H1 (cell line): ENCODE results near the gene CAMK2G.

Experiments used
- CHD2 ChIP-seq: IDR thresholded peaks from 2 replicates; pipeline ENCODE4 v1.6.1; 2012; ENCODE audit warnings: low read length, improper control_type of control experiment
- CTCF ChIP-seq, 3 experiments: IDR thresholded peaks; 1 replicate in 2 of 3; 2 replicates in 1 of 3; pipeline versions ENCODE4 v1.5.1 to v1.6.1; 2011; ENCODE audit warnings: low read length in 3 of 3, mild to moderate bottlenecking in 3 of 3, inconsistent platforms in 2 of 3, low read depth in 1 of 3, moderate library complexity in 1 of 3; ENCODE audit not compliant: insufficient read depth in 1 of 3; ENCODE audit errors: control extremely low read depth in 1 of 3
- EZH2 ChIP-seq: fragments of 200-600 bp; sonication (generic); IDR thresholded peaks from 2 replicates; pipeline ENCODE4 v1.7.1; 2012; ENCODE audit warnings: low read depth, mild to moderate bottlenecking, moderate library complexity, low read length, inconsistent platforms; ENCODE audit not compliant: severe bottlenecking
- POLR2AphosphoS5 ChIP-seq: IDR thresholded peaks from 2 replicates; pipeline ENCODE4 v1.6.1; 2011; ENCODE audit warnings: low read depth, low read length
- POU5F1 ChIP-seq: IDR thresholded peaks from 2 replicates; pipeline ENCODE4 v1.6.1; 2011; ENCODE audit warnings: low read depth, mild to moderate bottlenecking, low read length, moderate library complexity
- RAD21 ChIP-seq, 2 experiments: IDR thresholded peaks in 1 of 2; conservative IDR thresholded peaks in 1 of 2; 2 replicates each; pipeline ENCODE4 v1.6.1; 2011; ENCODE audit warnings: low read depth in 2 of 2, low read length in 2 of 2, improper control_type of control experiment in 1 of 2, inconsistent platforms in 1 of 2, mild to moderate bottlenecking in 1 of 2, moderate library complexity in 1 of 2
- RFX5 ChIP-seq: IDR thresholded peaks from 2 replicates; pipeline ENCODE4 v1.6.1; 2011; ENCODE audit warnings: low read depth, low read length, improper control_type of control experiment, borderline replicate concordance
- TAF1 ChIP-seq: IDR thresholded peaks from 2 replicates; pipeline ENCODE4 v1.6.1; 2011; ENCODE audit warnings: mild to moderate bottlenecking, low read depth, low read length
- TEAD4 ChIP-seq: IDR thresholded peaks from 2 replicates; pipeline ENCODE4 v1.6.1; 2012; ENCODE audit warnings: low read depth, low read length, inconsistent platforms, mixed read lengths
- ZNF274 ChIP-seq: IDR thresholded peaks from 2 replicates; pipeline ENCODE4 v1.7.0; 2012; ENCODE audit warnings: low read length, borderline replicate concordance; ENCODE audit errors: extremely low read depth
- TF ChIP-seq, protein P1 (sequence below): IDR thresholded peaks from 2 replicates; pipeline ENCODE4 v1.6.1; 2011; ENCODE audit warnings: low read depth, mild to moderate bottlenecking, low read length; ENCODE audit not compliant: insufficient read depth

- no peak for TF ChIP-seq CTCF (IDR thresholded peaks at IDR 0.05; ENCODE audit: control extremely low read depth in 1 of 3, insufficient read depth in 1 of 3, low read depth in 1 of 3, low read length in 3 of 3)
- no peak for TF ChIP-seq RAD21 (IDR thresholded peaks at IDR 0.05 in 1 of 2, conservative IDR thresholded peaks at IDR 0.05 in 1 of 2; ENCODE audit: low read depth in 2 of 2, low read length in 2 of 2)
- TF ChIP-seq EZH2: no peak
- no peak for TF ChIP-seq POLR2AphosphoS5
- no peak for TF ChIP-seq POU5F1
- no peak for TF ChIP-seq ZNF274
- TF ChIP-seq TAF1: no peak
- no peak for TF ChIP-seq TEAD4
- no peak for TF ChIP-seq RFX5
- TF ChIP-seq CHD2: no peak
- TF ChIP-seq, protein P1, sequence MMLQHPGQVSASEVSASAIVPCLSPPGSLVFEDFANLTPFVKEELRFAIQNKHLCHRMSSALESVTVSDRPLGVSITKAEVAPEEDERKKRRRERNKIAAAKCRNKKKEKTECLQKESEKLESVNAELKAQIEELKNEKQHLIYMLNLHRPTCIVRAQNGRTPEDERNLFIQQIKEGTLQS: no peak
Observed at GRCh38 chr10:73907841-73908517, 33.6 kb upstream of the CAMK2G start.
